Body of pancreas (tissue), 4 donors: Measurements from ENCODE around the gene EIF5AL1. TPM values are rescaled to one million over a fixed set of nuclear protein-coding genes. Genes with fewer than 3 reads are reported as not detected.

Source experiments
- ATAC-seq: fragments of 150-250 bp; one replicate; pipeline ENCODE4 v1.9.1; 2016
- DNase-seq, 4 donors: peaks; one replicate each; pipeline ENCODE4 v3.0.0-alpha.2; 2019
- H3K27ac ChIP-seq, 4 donors: fragments of 200-600 bp; sonication (generic); 1 replicate in 3 of 4; 2 replicates in 1 of 4; pipeline versions ENCODE4 v1.5.1 to v1.6.1; 2016 to 2019; ENCODE audit warnings: mild to moderate bottlenecking in 1 of 4, mixed read lengths in 1 of 4, moderate library complexity in 1 of 4
- H3K27me3 ChIP-seq, 2 donors: fragments of 200-600 bp; sonication (generic); one replicate each; pipeline ENCODE4 v1.6.0; 2016; ENCODE audit warnings: mild to moderate bottlenecking in 1 of 2
- H3K36me3 ChIP-seq, 2 donors: fragments of 200-600 bp; sonication (generic); replicated peaks in 1 of 2; 2 replicates each; pipeline ENCODE4 v1.5.1; 2016; ENCODE audit warnings: low read depth in 2 of 2; ENCODE audit not compliant: insufficient read depth in 1 of 2
- H3K4me1 ChIP-seq: fragments of 200-600 bp; sonication (generic); one replicate; pipeline ENCODE4 v1.6.0; 2016
- H3K4me3 ChIP-seq, 2 donors: fragments of 200-600 bp; sonication (generic); 1 replicate in 1 of 2; 2 replicates in 1 of 2; pipeline ENCODE4 v1.5.1; 2016 to 2019
- H3K9me3 ChIP-seq, 3 donors: fragments of 200-600 bp; sonication (generic); 1 replicate in 2 of 3; 2 replicates in 1 of 3; pipeline ENCODE4 v1.5.1; 2016
- CTCF ChIP-seq, 7 experiments: fragments of 450-650 bp in 4 of 7; fragments of 200-600 bp in 3 of 7; sonication (generic) in 3 of 7; IDR thresholded peaks; one replicate each; pipeline ENCODE4 v1.5.1; 2016 to 2019; ENCODE audit warnings: antibody characterized with exemption in 7 of 7
- POLR2A ChIP-seq, 3 donors: fragments of 450-650 bp; IDR thresholded peaks; one replicate each; pipeline ENCODE4 v1.6.1; 2016; ENCODE audit warnings: antibody characterized with exemption in 3 of 3, mild to moderate bottlenecking in 2 of 3
- WGBS, 2 donors: methylation state at CpG; one replicate each; pipeline ENCODE4 v1.1.5; 2017; 5-methylcytosine and 5-hydroxymethylcytosine counted together
- intact Hi-C: fragments of 100-400 bp; cut with DNase I; formaldehyde crosslinking; loops from one replicate; pipeline ENCODE4 v1.15.1; 2023
- total RNA-seq, 2 donors: library from RNA; depleted of rRNA; stranded (reverse); fragments of >200 nt; gene quantifications; one replicate each; pipeline ENCODE4 v1.1.0, GENCODE V29; 2016

EIF5AL1 gene
- total RNA-seq, 2 donors from 2014 or later = not detected

GRCh38 chr10:79484476-79484875 is 27.9 kb upstream of the EIF5AL1 start:
- H3K27me3 ChIP-seq = no peaks in the 10 kb centered on the region
- TF ChIP-seq POLR2A (IDR thresholded peaks at IDR 0.05) (no peak), CTCF (IDR thresholded peaks at IDR 0.05) (no peak)
- no peak overlapping the region for H3K27ac ChIP-seq
- WGBS, 2 donors = 84 to 88% methylated on average over 6 of the region's 6 CpGs
- intact Hi-C loops = loop anchor here (5.0 kb wide), 1 partner anchor 107 kb away; no protein-coding TSS in a partner anchor
- H3K4me1 ChIP-seq = no peaks in the 10 kb centered on the region
- H3K36me3 ChIP-seq = no peaks in the 10 kb centered on the region
- DNase-seq = no peak
- no peak for ATAC-seq
- H3K9me3 ChIP-seq = no peaks in the 10 kb centered on the region
- H3K4me3 ChIP-seq = no peak overlapping the region

GRCh38 chr10:79487296-79488194 is 24.8 kb upstream of the EIF5AL1 start:
- Histone ChIP-seq H3K4me1 (no peaks in the 10 kb centered on the region), H3K27ac (peak overlapping the region in 1 of 4 donors; percentile 41), H3K36me3 (no peaks in the 10 kb centered on the region), H3K9me3 (no peaks in the 10 kb centered on the region), H3K4me3 (no peak overlapping the region), H3K27me3 (no peaks in the 10 kb centered on the region)
- TF ChIP-seq POLR2A (IDR thresholded peaks at IDR 0.05) (no peak), CTCF (IDR thresholded peaks at IDR 0.05) (peak; percentile 57 to 75 (median 69))
- DNase-seq (peak; percentile 55 to 72 (median 68)), ATAC-seq (peak; percentile 69)
- WGBS, 2 donors = 35 to 36% methylated on average over 10 of the region's 10 CpGs
- intact Hi-C loops = no loop called here

GRCh38 chr10:79488336-79488735 is 24.0 kb upstream of the EIF5AL1 start:
- no peaks in the 10 kb centered on the region for H3K36me3 ChIP-seq
- intact Hi-C loops = no loop called here
- peak overlapping the region in 1 of 4 donors; percentile 41 for H3K27ac ChIP-seq
- TF ChIP-seq POLR2A (IDR thresholded peaks at IDR 0.05) (no peak), CTCF (IDR thresholded peaks at IDR 0.05) (no peak)
- H3K4me3 ChIP-seq = no peak overlapping the region
- H3K9me3 ChIP-seq = no peaks in the 10 kb centered on the region
- no peaks in the 10 kb centered on the region for H3K4me1 ChIP-seq
- peak in 3 of 4 donors; percentile 36 to 58 (median 46) for DNase-seq
- no peaks in the 10 kb centered on the region for H3K27me3 ChIP-seq
- peak; percentile 55 for ATAC-seq
- 82 to 90% methylated on average over 5 of the region's 5 CpGs for WGBS, 2 donors

GRCh38 chr10:79488870-79489269 is 23.5 kb upstream of the EIF5AL1 start:
- 51 to 60% methylated on average over 2 to 3 of the region's 3 CpGs for WGBS, 2 donors
- H3K27ac ChIP-seq = no peak overlapping the region

More at GRCh38 chr10:79488870-79489269, 23.5 kb upstream of the EIF5AL1 start:
- no peaks in the 10 kb centered on the region for H3K27me3 ChIP-seq
- no peak overlapping the region for H3K4me3 ChIP-seq
- TF ChIP-seq CTCF (IDR thresholded peaks at IDR 0.05) (no peak), POLR2A (IDR thresholded peaks at IDR 0.05) (no peak)
- intact Hi-C loops = no loop called here
- H3K4me1 ChIP-seq = no peaks in the 10 kb centered on the region
- no peak for DNase-seq
- no peak for ATAC-seq
- H3K9me3 ChIP-seq = no peaks in the 10 kb centered on the region
- H3K36me3 ChIP-seq = no peaks in the 10 kb centered on the region
